Measurements from ENCODE around the gene VGLL4. TPM values are rescaled to one million over a fixed set of nuclear protein-coding genes. Genes with fewer than 3 reads are reported as not detected.

The VGLL4 gene
- total and polyA plus RNA-seq, 2 of the 4 experiments (the other 2 are of a cell fraction): 26.2 to 35.4 TPM

DNA sequence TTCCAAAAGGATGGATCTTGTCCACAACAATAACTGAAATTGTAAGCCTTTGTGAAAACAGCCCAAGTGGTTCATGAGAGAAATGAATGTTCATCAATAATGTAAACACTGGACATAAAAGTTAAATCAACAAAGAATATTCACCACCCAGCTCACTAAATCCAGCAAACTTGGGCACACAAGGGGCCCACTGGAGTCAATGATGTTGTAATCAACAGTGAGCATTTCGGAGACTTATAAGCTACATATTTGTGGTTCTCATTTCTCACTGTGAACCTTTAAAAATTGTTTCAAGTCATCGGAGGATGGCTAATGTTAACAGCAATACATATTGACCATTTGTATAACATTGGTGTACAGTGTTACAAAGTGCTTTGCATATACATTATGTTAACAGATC is 63.1 kb downstream of the VGLL4 start:
- dilution Hi-C loops (cut with HindIII; ENCODE audit: low sequenced_read_pairs, unreplicated experiment) (no loop called here), intact Hi-C loops (cut with micrococcal nuclease) (no loop called here), in situ Hi-C loops (cut with MboI; ENCODE audit: low sequenced_read_pairs) (no loop called here)
- Histone ChIP-seq H2AK5ac (ENCODE audit: low read depth, low read length) (no peak overlapping the region), H3K4me3 (ENCODE audit: insufficient read depth, low read depth, low read length) (no peak overlapping the region), H3K23ac (ENCODE audit: low read depth, low read length) (no peak overlapping the region), H3K56ac (ENCODE audit: extremely low read depth, insufficient read depth, low read length) (no peak overlapping the region), H3K27me3 (ENCODE audit: control insufficient read depth, insufficient read depth, low read length) (no peaks in the 10 kb centered on the region), H3K36me3 (ENCODE audit: control insufficient read depth, insufficient read depth, low read length) (peaks cover 2% of the 10 kb centered on the region; the same call in 1 of the 2 replicates), H2BK5ac (ENCODE audit: low read depth, low read length, poor library complexity, severe bottlenecking) (peak overlapping the region; percentile 25), H2BK120ac (ENCODE audit: low read depth, low read length) (no peak overlapping the region), H3K4me2 (ENCODE audit: low read depth, low read length) (peak overlapping the region; percentile 55), H2AK9ac (replicated peaks; ENCODE audit: low read depth, low read length, poor library complexity) (no peak overlapping the region), H4K91ac (ENCODE audit: insufficient read depth, low read depth, low read length) (no peak overlapping the region), H3K79me1 (ENCODE audit: low read depth in 1 of 2, low read length in 2 of 2) (peaks cover 19 to 84% of the 10 kb centered on the region in 2 experiments), H2BK15ac (ENCODE audit: low read depth, low read length) (no peak overlapping the region), H4K20me1 (ENCODE audit: insufficient read depth, low read length) (peaks cover 58% of the 10 kb centered on the region), H2AFZ (replicated peaks; ENCODE audit: low read length, poor library complexity) (no peak overlapping the region), H2BK20ac (ENCODE audit: low read depth, low read length) (no peak overlapping the region), H4K5ac (ENCODE audit: low read depth, low read length) (no peak overlapping the region), H3K9me1 (ENCODE audit: insufficient read depth, low read length) (peaks cover 25% of the 10 kb centered on the region), H3K14ac (replicated peaks; ENCODE audit: low read depth, low read length) (peak overlapping the region; percentile 8; the same call in 1 of the 2 replicates), H3K4ac (ENCODE audit: low read depth, low read length) (no peak overlapping the region), H3K9ac (ENCODE audit: low read depth, low read length) (peak overlapping the region; percentile 23; the same call in 1 of the 2 replicates), H3K27ac (ENCODE audit: insufficient read depth, low read length) (peak overlapping the region; percentile 47; the same call in 1 of the 2 replicates), H4K8ac (ENCODE audit: low read depth in 2 of 2, low read length in 2 of 2) (no peak overlapping the region; a peak in 1 of 4 replicates), H3K9me3 (ENCODE audit: control insufficient read depth, insufficient read depth, low read length) (no peaks in the 10 kb centered on the region), H3K4me1 (ENCODE audit: control insufficient read depth, insufficient read depth, low read length) (peaks cover 23% of the 10 kb centered on the region), H3K18ac (ENCODE audit: low read depth, low read length) (no peak overlapping the region)
- no CpG with 5 or more reads among the region's 2 CpGs for WGBS, 2 experiments (ENCODE audit: extremely low coverage in 2 of 2, insufficient read length in 1 of 2)
- DNase-seq (peak; percentile 52), ATAC-seq (ENCODE audit: low read depth) (no peak)
- BruUV-seq (replicated peaks): no TSS peak
- ChIA-PET CTCF (interaction anchor here (1.1 kb wide), 1 partner anchor 71 kb away, joined by 4 read pairs; no protein-coding TSS in a partner anchor), POLR2A (ENCODE audit: unreplicated experiment) (no interaction called here)
- TF ChIP-seq RFX5 (IDR thresholded peaks at IDR 0.05; ENCODE audit: low read depth, low read length) (no peak), CEBPB (IDR thresholded peaks at IDR 0.05; ENCODE audit: low read depth, low read length) (peak; percentile 65)

Measured in IMR-90 (cell line).